ENCODE data around the gene SPNS2. TPM values are rescaled to one million over a fixed set of nuclear protein-coding genes. Genes with fewer than 3 reads are reported as not detected.

The SPNS2 gene
- total RNA-seq, 1 experiment from 2014 or later, result 1.6 TPM

- CTCF ChIA-PET, result no interaction called here
- Histone ChIP-seq H3K4me3 (replicated peaks in 1 of 2; ENCODE audit: low read depth in 1 of 2, low read length in 2 of 2) (no peak overlapping the region), H3K79me2 (ENCODE audit: insufficient read depth, low read length) (peaks cover 28% of the 10 kb centered on the region), H3K27me3 (ENCODE audit: insufficient read depth, low read length) (no peaks in the 10 kb centered on the region), H3K27ac (ENCODE audit: low read depth, low read length) (no peak overlapping the region), H3K4me1 (ENCODE audit: control insufficient read depth in 1 of 2, insufficient read depth in 2 of 2, low read length in 2 of 2) (no peaks in the 10 kb centered on the region), H2AFZ (ENCODE audit: low read depth, low read length, poor library complexity, severe bottlenecking) (no peak overlapping the region), H3K4me2 (ENCODE audit: low read length) (no peak overlapping the region), H3K36me3 (ENCODE audit: control insufficient read depth in 1 of 2, insufficient read depth in 2 of 2, low read length in 2 of 2) (peaks cover 38 to 72% of the 10 kb centered on the region in 2 experiments; a peak in 3 of 4 replicates), H4K20me1 (ENCODE audit: insufficient read depth) (no peaks in the 10 kb centered on the region; the same call in 1 of the 2 replicates), H3K9me2 (ENCODE audit: insufficient read depth) (no peaks in the 10 kb centered on the region), H3K9me3 (ENCODE audit: control insufficient read depth in 1 of 2, insufficient read depth in 1 of 2, low read depth in 1 of 2, low read length in 2 of 2) (no peaks in the 10 kb centered on the region), H3K9ac (ENCODE audit: low read length) (no peak overlapping the region)
- POLR2A ChIA-PET, result no interaction called here
- ATAC-seq (no peak), DNase-seq (ENCODE audit: low read depth, low spot score) (no peak)
- intact Hi-C loops (cut with micrococcal nuclease), result no loop called here
- TF ChIP-seq SP1 (IDR thresholded peaks at IDR 0.05; ENCODE audit: low read depth) (no peak), ATF3 (IDR thresholded peaks at IDR 0.05) (no peak), CBX3 (IDR thresholded peaks at IDR 0.05; ENCODE audit: low read depth) (no peak), ZFX (IDR thresholded peaks at IDR 0.05) (no peak), YY1 (IDR thresholded peaks at IDR 0.05; ENCODE audit: extremely low read depth, insufficient replicate concordance, low read depth, low read length) (no peak), ELF1 (IDR thresholded peaks at IDR 0.05; ENCODE audit: borderline replicate concordance, low read depth) (no peak), RAD21 (IDR thresholded peaks at IDR 0.05; ENCODE audit: low read depth) (no peak)
- RAD21 ChIA-PET (ENCODE audit: low non-redundant PET in 1 of 2, low total read pairs in 2 of 2, uncharacterized antibody in 2 of 2, unreplicated experiment in 2 of 2), result no interaction called here
- no TSS peak for BruUV-seq (replicated peaks)
Observed at GRCh38 chr17:4543557-4544026, 44.9 kb downstream of the SPNS2 start.

- no peak overlapping the region for H3K9ac ChIP-seq (ENCODE audit: low read length)
- H2AFZ ChIP-seq (ENCODE audit: low read depth, low read length, poor library complexity, severe bottlenecking), result no peak overlapping the region
- DNase-seq (ENCODE audit: low read depth, low spot score) (no peak), ATAC-seq (no peak)
- H3K9me2 ChIP-seq (ENCODE audit: insufficient read depth), result no peaks in the 10 kb centered on the region
- H3K79me2 ChIP-seq (ENCODE audit: insufficient read depth, low read length), result peaks cover 36% of the 10 kb centered on the region
- intact Hi-C loops (cut with micrococcal nuclease), result no loop called here
- no peak overlapping the region for H3K27ac ChIP-seq (ENCODE audit: low read depth, low read length)
- POLR2A ChIA-PET, result no interaction called here
- H3K36me3 ChIP-seq (ENCODE audit: control insufficient read depth in 1 of 2, insufficient read depth in 2 of 2, low read length in 2 of 2), result peaks cover 37 to 72% of the 10 kb centered on the region in 2 experiments; a peak in 3 of 4 replicates
- TF ChIP-seq RAD21 (IDR thresholded peaks at IDR 0.05; ENCODE audit: low read depth) (no peak), TCF7L2 (IDR thresholded peaks at IDR 0.05; ENCODE audit: borderline replicate concordance, extremely low read depth, insufficient read depth, insufficient read length) (no peak), ATF3 (IDR thresholded peaks at IDR 0.05) (no peak), SRF (IDR thresholded peaks at IDR 0.05; ENCODE audit: low read depth) (no peak), CEBPB (IDR thresholded peaks at IDR 0.05; ENCODE audit: low read depth) (no peak), SP1 (IDR thresholded peaks at IDR 0.05; ENCODE audit: low read depth) (no peak), SIN3A (IDR thresholded peaks at IDR 0.05; ENCODE audit: low read depth) (no peak), EZH2 (IDR thresholded peaks at IDR 0.05) (no peak), ZNF274 (IDR thresholded peaks at IDR 0.05; ENCODE audit: low read depth, low read length) (no peak), EZH2phosphoT487 (IDR thresholded peaks at IDR 0.05; ENCODE audit: borderline replicate concordance) (no peak), CTCF (IDR thresholded peaks at IDR 0.05 in 2 of 3, conservative IDR thresholded peaks at IDR 0.05 in 1 of 3; ENCODE audit: borderline replicate concordance in 1 of 3, insufficient read depth in 1 of 3, low read depth in 2 of 3, low read length in 2 of 3) (no peak), EGR1 (IDR thresholded peaks at IDR 0.05; ENCODE audit: low read depth) (no peak)
- no peak overlapping the region for H3K4me3 ChIP-seq (replicated peaks in 1 of 2; ENCODE audit: low read depth in 1 of 2, low read length in 2 of 2)
- H3K4me1 ChIP-seq (ENCODE audit: control insufficient read depth in 1 of 2, insufficient read depth in 2 of 2, low read length in 2 of 2), result no peaks in the 10 kb centered on the region
- no peaks in the 10 kb centered on the region for H3K9me3 ChIP-seq (ENCODE audit: control insufficient read depth in 1 of 2, insufficient read depth in 1 of 2, low read depth in 1 of 2, low read length in 2 of 2)
- peaks cover 3% of the 10 kb centered on the region; the same call in 1 of the 2 replicates for H4K20me1 ChIP-seq (ENCODE audit: insufficient read depth)
- H3K4me2 ChIP-seq (ENCODE audit: low read length), result no peak overlapping the region
- RAD21 ChIA-PET (ENCODE audit: low non-redundant PET in 1 of 2, low total read pairs in 2 of 2, uncharacterized antibody in 2 of 2, unreplicated experiment in 2 of 2), result no interaction called here
- H3K27me3 ChIP-seq (ENCODE audit: insufficient read depth, low read length), result no peaks in the 10 kb centered on the region
- BruUV-seq (replicated peaks), result no TSS peak
- CTCF ChIA-PET, result no interaction called here
Observed at GRCh38 chr17:4544135-4544950, 45.7 kb downstream of the SPNS2 start.

Data from HCT116 (cell line).